GM18505 (cell line): ENCODE measurements around the gene KRT74.

Experiments used
- ATAC-seq: cut with Tn5 transposase; IDR thresholded peaks from one replicate; pipeline ENCODE4 v1.9.1; 2021; ENCODE audit not compliant: unreplicated experiment
- POLR2A ChIP-seq: IDR thresholded peaks from 4 replicates; pipeline ENCODE4 v1.6.1; 2011; ENCODE audit warnings: borderline replicate concordance; ENCODE audit not compliant: insufficient read depth, insufficient read length; ENCODE audit errors: extremely low read depth

Gene KRT74

DNA sequence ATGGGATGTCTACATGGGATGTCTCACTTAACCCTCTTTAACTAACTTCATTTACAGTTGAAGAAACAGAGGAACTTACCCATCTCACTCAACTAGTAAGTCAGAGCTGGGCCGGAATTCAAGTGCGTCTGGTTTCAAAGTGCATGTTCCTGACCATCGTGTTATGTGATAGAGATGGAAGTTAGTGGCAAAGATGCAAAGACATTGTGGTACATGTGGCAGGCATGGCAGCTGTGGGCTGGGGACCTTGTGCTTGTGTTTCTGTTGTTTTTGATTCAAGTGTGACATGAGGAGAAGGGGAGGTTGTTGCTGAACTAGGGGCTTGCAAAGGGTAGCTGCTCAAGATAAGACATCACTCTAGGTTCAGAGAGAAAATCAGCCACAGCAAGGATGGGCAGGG, 2.3 kb upstream of the KRT74 start:
- no peak for TF ChIP-seq POLR2A
- ATAC-seq, result no peak

GRCh38 chr12:52575256-52575655, 1.6 kb upstream of the KRT74 start:
- no peak for TF ChIP-seq POLR2A
- ATAC-seq, result no peak

- TF ChIP-seq POLR2A, result no peak
- no peak for ATAC-seq
Measured at GRCh38 chr12:52573306-52573705, 337 bp downstream of the KRT74 start.

GRCh38 chr12:52570511-52570910, 3.1 kb downstream of the KRT74 start:
- no peak for TF ChIP-seq POLR2A
- ATAC-seq, result no peak

- no peak for TF ChIP-seq POLR2A
- ATAC-seq, result no peak
Measured at GRCh38 chr12:52568111-52568510, 5.5 kb downstream of the KRT74 start.

DNA sequence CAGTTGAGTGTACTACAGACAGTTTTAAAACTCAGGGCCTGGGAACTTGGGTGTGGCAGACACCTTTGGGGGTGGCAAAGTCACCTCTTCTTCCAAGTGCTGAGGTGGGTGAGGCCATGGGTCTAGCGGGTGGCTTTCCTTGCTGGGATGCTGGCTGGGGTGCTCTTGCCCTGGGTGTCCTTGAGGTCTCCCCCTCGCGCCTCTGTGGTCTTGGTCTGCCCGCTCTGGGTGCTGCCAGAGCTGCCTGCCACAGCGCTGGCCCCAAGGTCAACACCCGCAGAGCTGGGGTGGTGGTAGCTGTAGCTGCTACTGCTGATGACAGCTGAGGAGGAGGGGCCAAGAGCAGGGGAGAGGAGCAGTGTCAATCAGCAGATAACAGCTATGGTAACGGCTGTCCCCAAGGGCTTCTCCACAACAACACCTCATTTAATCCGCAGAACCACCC, 6.8 kb downstream of the KRT74 start:
- no peak for TF ChIP-seq POLR2A
- ATAC-seq, result no peak

DNA sequence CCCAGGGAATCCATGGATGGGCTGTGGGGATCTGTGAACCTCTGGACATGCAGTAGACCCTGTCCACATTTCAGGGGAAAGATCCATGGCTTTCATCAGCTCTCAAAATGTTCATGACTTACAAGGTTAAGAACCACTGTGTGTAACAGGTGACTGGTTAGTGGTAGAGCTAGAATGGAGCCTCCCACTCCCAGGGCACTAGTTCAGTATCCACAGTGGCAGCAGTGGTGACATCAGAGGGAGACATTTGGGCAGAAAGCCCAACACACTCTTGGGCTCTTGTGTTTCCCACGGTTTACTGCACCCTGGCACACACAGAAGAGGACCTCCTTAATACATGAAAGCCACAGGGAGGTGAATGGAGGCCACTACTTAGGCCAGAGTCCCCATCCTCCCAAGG, 9.1 kb downstream of the KRT74 start:
- TF ChIP-seq POLR2A, result no peak
- ATAC-seq, result no peak

DNA sequence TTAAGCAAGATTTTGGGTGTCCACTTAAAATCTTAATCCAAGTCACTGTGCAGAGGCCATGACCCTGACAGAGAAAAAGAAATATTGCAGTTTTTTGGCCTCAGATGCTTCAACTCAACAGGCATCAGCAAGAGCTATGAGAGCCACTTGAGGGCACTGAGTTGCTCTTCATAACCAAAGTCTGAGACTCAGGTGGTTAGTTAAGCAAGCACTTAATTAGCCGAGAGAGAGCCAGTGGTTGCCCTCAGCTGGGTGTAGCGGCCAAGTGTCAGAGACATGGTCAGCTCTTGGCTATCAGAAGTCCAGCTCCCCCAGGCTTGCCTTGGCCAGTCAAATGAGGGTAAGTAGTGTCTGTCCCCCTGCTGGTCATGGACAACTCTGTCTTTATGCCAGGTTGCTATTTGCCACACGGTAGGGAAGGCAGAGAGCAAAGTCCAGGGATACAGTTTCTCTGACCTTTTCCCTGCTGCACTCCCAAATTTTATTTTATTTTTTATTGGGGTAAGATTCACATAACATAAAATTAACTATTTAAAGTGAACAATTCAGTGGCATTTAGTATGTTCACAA, 11.7 kb downstream of the KRT74 start:
- no peak for ATAC-seq

DNA sequence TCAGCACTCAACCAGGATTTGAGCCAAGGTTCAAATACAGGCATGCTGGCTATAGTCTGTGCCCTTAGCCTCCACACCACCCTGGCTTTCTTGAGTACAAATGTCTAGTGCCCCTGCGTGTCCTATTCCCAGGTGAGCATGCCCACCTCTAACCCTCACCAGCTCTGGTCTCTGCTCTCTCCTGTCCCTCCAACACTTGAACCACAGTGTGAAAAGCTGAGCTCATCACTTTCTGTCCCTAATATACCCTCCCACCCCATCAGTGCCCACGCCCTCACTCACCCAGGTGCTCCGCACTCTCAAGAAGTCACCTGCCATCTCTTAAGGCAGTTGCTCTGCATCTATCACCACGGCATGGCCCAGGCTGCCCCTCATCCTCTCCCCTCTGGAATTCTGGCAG, 13.7 kb downstream of the KRT74 start:
- no peak for ATAC-seq
- TF ChIP-seq POLR2A, result no peak

More for the DNA sequence above, 11.7 kb downstream of the KRT74 start:
- no peak for TF ChIP-seq POLR2A

- ATAC-seq, result no peak
- TF ChIP-seq POLR2A, result no peak
Measured at GRCh38 chr12:52558781-52559445, 14.7 kb downstream of the KRT74 start.

DNA sequence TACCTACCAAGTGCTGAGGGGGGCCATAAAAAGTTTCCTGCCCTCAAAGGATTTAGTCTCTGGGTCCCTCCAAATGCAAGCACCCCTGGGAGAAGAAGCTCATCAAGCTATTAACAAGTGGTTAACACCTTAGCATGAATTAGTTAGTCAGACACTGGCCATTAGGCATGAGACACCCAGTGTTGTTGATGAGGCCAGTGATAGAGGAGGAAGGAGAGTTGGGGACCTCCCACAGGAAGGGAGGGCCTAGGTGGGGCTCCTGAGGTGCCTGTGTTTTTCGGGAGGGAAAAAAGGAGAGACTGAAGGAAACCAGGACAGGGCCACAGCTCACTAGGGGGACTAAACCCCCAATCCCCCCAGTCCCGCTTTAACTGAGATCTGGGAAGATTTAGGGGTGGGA, 16.2 kb downstream of the KRT74 start:
- ATAC-seq, result no peak
- TF ChIP-seq POLR2A, result no peak

DNA sequence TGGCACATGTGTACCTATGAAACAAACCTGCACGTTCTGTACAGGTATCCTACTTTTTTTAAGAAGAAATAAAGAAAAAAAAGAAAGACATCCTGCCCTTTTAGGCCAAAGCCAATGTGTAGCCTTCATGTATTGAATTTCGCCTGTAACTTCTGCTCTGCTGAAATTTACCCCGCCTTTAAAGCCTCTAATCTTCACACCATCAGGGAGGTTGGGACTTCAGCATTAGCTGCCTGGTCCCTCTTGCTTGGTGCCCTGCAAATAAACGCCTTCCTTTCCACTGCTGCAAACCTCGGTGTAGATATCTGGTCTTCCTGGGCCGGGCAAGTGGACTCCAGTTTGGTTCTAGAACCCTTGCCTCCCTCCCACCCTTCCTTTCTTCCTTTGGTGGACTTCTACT, 18.1 kb downstream of the KRT74 start:
- TF ChIP-seq POLR2A, result no peak
- ATAC-seq, result no peak

- TF ChIP-seq POLR2A, result no peak
- ATAC-seq, result no peak
Measured at GRCh38 chr12:52552681-52553195, 20.9 kb downstream of the KRT74 start, which contains the start of gene KRT71. KRT71 (minus strand) TSS chr12:52553145; CDS start chr12:52553077, 68 bp downstream.

DNA sequence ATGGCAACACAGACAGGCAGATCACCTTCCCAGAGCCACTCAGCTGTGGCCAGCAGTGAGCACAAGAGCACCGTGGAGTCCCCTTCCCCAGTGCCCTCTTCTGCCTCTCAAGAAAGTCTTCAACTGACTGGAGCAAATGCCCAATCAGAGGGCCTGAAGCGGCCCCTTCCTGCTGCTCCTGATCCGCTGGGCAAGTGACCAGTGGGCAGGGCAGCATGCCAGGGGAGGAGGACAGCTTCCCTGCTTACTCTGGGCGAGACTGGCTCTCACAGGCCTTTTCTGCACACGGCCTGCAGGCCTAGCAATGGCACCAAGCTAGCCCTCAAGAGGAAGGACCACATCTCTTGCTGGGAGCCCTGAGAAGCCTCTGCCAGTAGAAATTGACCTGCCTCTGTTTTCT, 21.6 kb downstream of the KRT74 start:
- ATAC-seq, result no peak
- no peak for TF ChIP-seq POLR2A
